H9 (cell line): ENCODE data around the gene SYNE2. TPM values are rescaled to one million over a fixed set of nuclear protein-coding genes. Genes with fewer than 3 reads are reported as not detected.

Source experiments
- DNase-seq: peaks from one replicate; pipeline ENCODE4 v3.0.0-alpha.2; 2017
- H2AFZ ChIP-seq: one replicate; pipeline ENCODE4 v1.6.1; 2013; ENCODE audit warnings: mild to moderate bottlenecking, low read length, control low read depth, moderate library complexity
- H2AK5ac ChIP-seq: 2 replicates; pipeline ENCODE4 v1.6.1; 2013; ENCODE audit warnings: low read length, control low read depth, mixed read lengths; ENCODE audit not compliant: insufficient read length
- H2BK120ac ChIP-seq: one replicate; pipeline ENCODE4 v1.6.1; 2013; ENCODE audit warnings: low read depth, mild to moderate bottlenecking, low read length, control low read depth, inconsistent platforms; ENCODE audit not compliant: poor library complexity, severe bottlenecking
- H2BK12ac ChIP-seq: 2 replicates; pipeline ENCODE4 v1.6.1; 2013; ENCODE audit warnings: low read length, control low read depth, mixed read lengths, low read depth; ENCODE audit not compliant: insufficient read length
- H2BK15ac ChIP-seq: 2 replicates; pipeline ENCODE4 v1.6.1; 2013; ENCODE audit warnings: low read depth, low read length, control low read depth
- H2BK20ac ChIP-seq: one replicate; pipeline ENCODE4 v1.6.1; 2013; ENCODE audit warnings: low read depth, mild to moderate bottlenecking, low read length, control low read depth, inconsistent platforms; ENCODE audit not compliant: poor library complexity, severe bottlenecking
- H2BK5ac ChIP-seq: 2 replicates; pipeline ENCODE4 v1.6.1; 2013; ENCODE audit warnings: low read length, control low read depth, mixed read lengths; ENCODE audit not compliant: insufficient read length
- H3K14ac ChIP-seq: 2 replicates; pipeline ENCODE4 v1.6.1; 2013; ENCODE audit warnings: low read length, control low read depth; ENCODE audit not compliant: insufficient read depth
- H3K18ac ChIP-seq: 2 replicates; pipeline ENCODE4 v1.6.1; 2013; ENCODE audit warnings: low read depth, mild to moderate bottlenecking, mixed read lengths, low read length, control low read depth; ENCODE audit not compliant: insufficient read length
- H3K23ac ChIP-seq: 2 replicates; pipeline ENCODE4 v1.6.1; 2013; ENCODE audit warnings: low read length, control low read depth, mixed read lengths, low read depth; ENCODE audit not compliant: insufficient read length
- H3K23me2 ChIP-seq: 2 replicates; pipeline ENCODE4 v1.6.1; 2013; ENCODE audit warnings: low read depth, mild to moderate bottlenecking, mixed read lengths, low read length, control low read depth; ENCODE audit not compliant: insufficient read length, poor library complexity, severe bottlenecking
- H3K27ac ChIP-seq: 2 replicates; pipeline ENCODE4 v1.5.1; 2013; ENCODE audit warnings: low read length, control low read depth, mixed read lengths, low read depth; ENCODE audit not compliant: insufficient read length
- H3K27me3 ChIP-seq: 2 replicates; pipeline ENCODE4 v1.6.1; 2013; ENCODE audit warnings: low read length, control low read depth, inconsistent platforms; ENCODE audit not compliant: insufficient read depth
- H3K4ac ChIP-seq: 2 replicates; pipeline ENCODE4 v1.6.1; 2013; ENCODE audit warnings: low read depth, mild to moderate bottlenecking, control low read depth, inconsistent platforms, low read length, moderate library complexity
- H3K4me1 ChIP-seq: 2 replicates; pipeline ENCODE4 v1.6.1; 2013; ENCODE audit warnings: low read length, control low read depth, inconsistent platforms; ENCODE audit not compliant: insufficient read depth
- H3K4me2 ChIP-seq: 2 replicates; pipeline ENCODE4 v1.6.1; 2013; ENCODE audit warnings: low read length, control low read depth, mixed read lengths; ENCODE audit not compliant: insufficient read length, insufficient read depth
- H3K56ac ChIP-seq: 2 replicates; pipeline ENCODE4 v1.6.1; 2013; ENCODE audit warnings: low read depth, mild to moderate bottlenecking, mixed read lengths, low read length, control low read depth; ENCODE audit not compliant: insufficient read length
- H3K79me1 ChIP-seq: 2 replicates; pipeline ENCODE4 v1.6.1; 2013; ENCODE audit warnings: low read depth, mild to moderate bottlenecking, moderate library complexity, low read length, control low read depth, inconsistent platforms; ENCODE audit not compliant: insufficient read depth, poor library complexity, severe bottlenecking
- H3K79me2 ChIP-seq: 2 replicates; pipeline ENCODE4 v1.6.1; 2013; ENCODE audit warnings: low read length, control low read depth, inconsistent platforms; ENCODE audit not compliant: insufficient read depth
- H3K9ac ChIP-seq: 2 replicates; pipeline ENCODE4 v1.6.1; 2013; ENCODE audit warnings: low read length, control low read depth, mixed read lengths; ENCODE audit not compliant: insufficient read length; ENCODE audit errors: extremely low read depth
- H3K9me3 ChIP-seq: one replicate; pipeline ENCODE4 v1.6.1; 2013; ENCODE audit warnings: low read depth, low read length, inconsistent platforms; ENCODE audit not compliant: control insufficient read depth
- H3T11ph ChIP-seq: one replicate; pipeline ENCODE4 v1.6.1; 2013; ENCODE audit warnings: mild to moderate bottlenecking, low read length, control low read depth, inconsistent platforms
- H4K20me1 ChIP-seq: one replicate; pipeline ENCODE4 v1.6.1; 2013; ENCODE audit not compliant: control insufficient read depth, insufficient read length, insufficient read depth
- H4K5ac ChIP-seq: 2 replicates; pipeline ENCODE4 v1.6.1; 2013; ENCODE audit warnings: low read depth, mild to moderate bottlenecking, mixed read lengths, low read length, control low read depth; ENCODE audit not compliant: insufficient read length
- H4K8ac ChIP-seq: replicated peaks from 2 replicates; pipeline ENCODE4 v1.6.1; 2013; ENCODE audit warnings: low read length, control low read depth, mixed read lengths, low read depth; ENCODE audit not compliant: insufficient read length
- H4K91ac ChIP-seq: 2 replicates; pipeline ENCODE4 v1.6.1; 2013; ENCODE audit warnings: low read depth, mild to moderate bottlenecking, moderate library complexity, mixed read lengths, low read length, control low read depth; ENCODE audit not compliant: insufficient read length
- H3K27ac Mint-ChIP-seq, 3 experiments: 2 replicates in 2 of 3; 3 replicates in 1 of 3; pipeline ENCODE4 v1.8.0; 2020 to 2021; ENCODE audit warnings: mixed read lengths in 3 of 3, mild to moderate bottlenecking in 1 of 3, moderate library complexity in 1 of 3
- H3K27me3 Mint-ChIP-seq: 2 replicates; pipeline ENCODE4 v1.8.0; 2021; ENCODE audit warnings: low read depth, mild to moderate bottlenecking, moderate library complexity, mixed read lengths
- H3K36me3 Mint-ChIP-seq, 3 experiments: 2 replicates in 2 of 3; 3 replicates in 1 of 3; pipeline ENCODE4 v1.8.0; 2020 to 2021; ENCODE audit warnings: low read depth in 3 of 3, mixed read lengths in 3 of 3; ENCODE audit not compliant: insufficient read depth in 1 of 3
- H3K4me1 Mint-ChIP-seq, 2 experiments: 2 replicates each; pipeline ENCODE4 v1.8.0; 2020; ENCODE audit warnings: mixed read lengths in 2 of 2
- H3K4me3 Mint-ChIP-seq, 2 experiments: 2 replicates in 1 of 2; 3 replicates in 1 of 2; pipeline ENCODE4 v1.8.0; 2020 to 2021; ENCODE audit warnings: mild to moderate bottlenecking in 2 of 2, mixed read lengths in 2 of 2, moderate library complexity in 1 of 2
- H3K9me3 Mint-ChIP-seq, 2 experiments: 2 replicates in 1 of 2; 3 replicates in 1 of 2; pipeline ENCODE4 v1.8.0; 2020; ENCODE audit warnings: mild to moderate bottlenecking in 2 of 2, mixed read lengths in 2 of 2, moderate library complexity in 1 of 2
- CTCF ChIP-seq: fragments of 200-600 bp; sonication (generic); conservative IDR thresholded peaks from 3 replicates; pipeline ENCODE4 v1.8.0; 2021; ENCODE audit warnings: antibody characterized with exemption, mild to moderate bottlenecking
- WGBS: extraction: QIAGEN DNeasy Blood & Tissue Kit; methylation state at CpG from one replicate; pipeline ENCODE4 v1.1.7; 2013; ENCODE audit warnings: missing lambda C conversion rate, low lambda C conversion rate, mixed read lengths; ENCODE audit not compliant: insufficient read length; ENCODE audit errors: extremely low coverage; 5-methylcytosine and 5-hydroxymethylcytosine counted together
- total RNA-seq: library from RNA; stranded (reverse); gene quantifications from 2 replicates; pipeline ENCODE4 v1.2.1, GENCODE V29; 2021

SYNE2 gene
- total RNA-seq, 1 experiment from 2014 or later: 43.3 TPM

- no peak overlapping the region for H3K4me3 Mint-ChIP-seq
- H2BK12ac ChIP-seq: no peak overlapping the region
- H3K23me2 ChIP-seq: no peaks in the 10 kb centered on the region
- DNase-seq: no peak
- H4K20me1 ChIP-seq: no peaks in the 10 kb centered on the region
- no peak overlapping the region for H2AK5ac ChIP-seq
- WGBS: no CpG with 5 or more reads among the region's 3 CpGs
- H3K18ac ChIP-seq: no peak overlapping the region
- H3K23ac ChIP-seq: no peak overlapping the region
- H3K56ac ChIP-seq: no peak overlapping the region
- H3K4me1 ChIP-seq: no peaks in the 10 kb centered on the region
- H3K79me2 ChIP-seq: no peaks in the 10 kb centered on the region
- H3K4ac ChIP-seq: no peak overlapping the region
- H4K5ac ChIP-seq: no peak overlapping the region
- H2BK20ac ChIP-seq: no peak overlapping the region
- H3K4me2 ChIP-seq: no peak overlapping the region
- no peaks in the 10 kb centered on the region for H3K79me1 ChIP-seq
- H3K4me1 Mint-ChIP-seq: 0 out of 4 replicates have a peak, but pooled peaks cover 0 to 2% of the 10 kb centered on the region in 2 experiments
- H3K27ac ChIP-seq: no peak overlapping the region
- no peak overlapping the region for H2BK5ac ChIP-seq
- no peak overlapping the region for H3T11ph ChIP-seq
- H4K8ac ChIP-seq: no peak overlapping the region
- H2AFZ ChIP-seq: no peak overlapping the region
- no peak overlapping the region for H3K27ac Mint-ChIP-seq
- no peak overlapping the region for H2BK120ac ChIP-seq
- no peak overlapping the region for H3K9ac ChIP-seq
- H3K9me3 ChIP-seq: no peaks in the 10 kb centered on the region
- no peak overlapping the region for H2BK15ac ChIP-seq
- no peaks in the 10 kb centered on the region; a peak in 1 of 5 replicates for H3K9me3 Mint-ChIP-seq
- no peak overlapping the region for H4K91ac ChIP-seq
- no peak overlapping the region for H3K14ac ChIP-seq
- H3K27me3 ChIP-seq: no peaks in the 10 kb centered on the region
- peak; percentile 39; the same call in 2 of the 3 replicates for TF ChIP-seq CTCF
- peaks cover 0 to 21% (median 17%) of the 10 kb centered on the region in 3 experiments; a peak in 6 of 7 replicates for H3K36me3 Mint-ChIP-seq
- no peaks in the 10 kb centered on the region for H3K27me3 Mint-ChIP-seq
These were observed 306.8 kb downstream of the SYNE2 start for GRCh38 chr14:64159588-64159987.
